D721Med (cell line): Measurements from ENCODE around the gene BCAR3.

Experiments
- DNase-seq: peaks from one replicate; pipeline ENCODE4 v3.0.0; 2011; ENCODE audit warnings: low spot score; ENCODE audit not compliant: insufficient read length
- FAIRE-seq: peaks from 2 replicates; lab custom pipeline; 2011; peaks lifted over from hg19 to GRCh38; lab: Jason Lieb, UNC
- CTCF ChIP-seq: IDR thresholded peaks from 2 replicates; pipeline ENCODE4 v1.5.1; 2012; ENCODE audit warnings: mild to moderate bottlenecking, control low read depth; ENCODE audit not compliant: insufficient read depth; ENCODE audit errors: missing control alignments

Gene BCAR3

GRCh38 chr1:93616996-93617669 lies 64.5 kb downstream of the BCAR3 start:
- FAIRE-seq (no peak), DNase-seq (no peak)
- no peak for TF ChIP-seq CTCF

- FAIRE-seq = no peak
- TF ChIP-seq CTCF = no peak
- no peak for DNase-seq
Observed at GRCh38 chr1:93616221-93616995, 65.2 kb downstream of the BCAR3 start.

GRCh38 chr1:93615582-93616150 lies 66.0 kb downstream of the BCAR3 start:
- no peak for TF ChIP-seq CTCF
- no peak for DNase-seq
- no peak for FAIRE-seq

- FAIRE-seq = no peak
Observed at GRCh38 chr1:93614986-93615581, 66.6 kb downstream of the BCAR3 start.

GRCh38 chr1:93614541-93614940 lies 67.1 kb downstream of the BCAR3 start:
- DNase-seq (no peak), FAIRE-seq (no peak)
- TF ChIP-seq CTCF = no peak

More at GRCh38 chr1:93614986-93615581, 66.6 kb downstream of the BCAR3 start:
- TF ChIP-seq CTCF = no peak
- DNase-seq = no peak

- TF ChIP-seq CTCF = no peak
- FAIRE-seq (no peak), DNase-seq (no peak)
Observed at GRCh38 chr1:93613898-93614297, 67.7 kb downstream of the BCAR3 start.
